K562 (cell line): Measurements from ENCODE around the gene NUP62. TPM values are rescaled to one million over a fixed set of nuclear protein-coding genes. Genes with fewer than 3 reads are reported as not detected.

Experiments
- ARID2 ChIP-seq: fragments of 450-650 bp; IDR thresholded peaks from 2 replicates; pipeline ENCODE4 v1.6.1; 2017; ENCODE audit warnings: antibody characterized with exemption, mild to moderate bottlenecking
- ATF7 ChIP-seq: fragments of 450-650 bp; IDR thresholded peaks from 2 replicates; pipeline ENCODE4 v1.7.1; 2014; ENCODE audit warnings: mild to moderate bottlenecking, moderate library complexity
- CEBPG ChIP-seq, 3 experiments: fragments of 200-800 bp in 1 of 3; sonication (Bioruptor generic) in 1 of 3; sonication (generic) in 1 of 3; formaldehyde crosslinking in 1 of 3; IDR thresholded peaks in 2 of 3; conservative IDR thresholded peaks in 1 of 3; 2 replicates each; pipeline versions ENCODE4 v1.6.1 to v1.8.0; 2016 to 2022; ENCODE audit warnings: missing compliant biosample characterization in 2 of 3, missing genetic modification characterization in 2 of 3, mild to moderate bottlenecking in 1 of 3, missing genetic modification reagents in 1 of 3
- FUS ChIP-seq: fragments of 200-400 bp; formaldehyde crosslinking; optimal IDR thresholded peaks from 2 replicates; pipeline ENCODE3; 2017; ENCODE audit warnings: low read depth, low read length
- GABPB2 ChIP-seq: fragments of 250-450 bp; sonication (Bioruptor Pico); conservative IDR thresholded peaks from 2 replicates; pipeline ENCODE4 v1.5.1; 2021; ENCODE audit warnings: mild to moderate bottlenecking
- HNRNPUL1 ChIP-seq: fragments of 200-400 bp; formaldehyde crosslinking; IDR thresholded peaks from 2 replicates; pipeline ENCODE4 v1.6.1; 2017; ENCODE audit warnings: low read length
- MAZ ChIP-seq, 2 experiments: fragments of 450-650 bp in 1 of 2; sonication (generic) in 1 of 2; formaldehyde crosslinking; IDR thresholded peaks in 1 of 2; conservative IDR thresholded peaks in 1 of 2; 2 replicates each; pipeline versions ENCODE4 v1.4.0 to v1.5.0; 2020; ENCODE audit warnings: mild to moderate bottlenecking in 1 of 2, missing genetic modification reagents in 1 of 2
- MCM3 ChIP-seq: fragments of 450-650 bp; IDR thresholded peaks from 2 replicates; pipeline ENCODE4 v1.6.1; 2016
- NRF1 ChIP-seq, 2 experiments: fragments of 450-650 bp; IDR thresholded peaks in 1 of 2; conservative IDR thresholded peaks in 1 of 2; 2 replicates each; pipeline ENCODE4 v1.6.1; 2014; ENCODE audit warnings: mild to moderate bottlenecking in 2 of 2
- NUFIP1 ChIP-seq: fragments of 450-650 bp; IDR thresholded peaks from 2 replicates; pipeline ENCODE4 v1.6.1; 2018; ENCODE audit not compliant: partially characterized antibody
- SIN3B ChIP-seq: fragments of 450-650 bp; IDR thresholded peaks from 2 replicates; pipeline ENCODE4 v1.6.1; 2017; ENCODE audit warnings: low read depth, mild to moderate bottlenecking, moderate library complexity
- SLC30A9 ChIP-seq: fragments of 250-450 bp; sonication (Bioruptor Pico); IDR thresholded peaks from 2 replicates; pipeline ENCODE4 v1.8.0; 2022; ENCODE audit warnings: mild to moderate bottlenecking, moderate library complexity
- TARDBP ChIP-seq: fragments of 450-650 bp; IDR thresholded peaks from 2 replicates; pipeline ENCODE4 v1.6.1; 2016
- XRCC5 ChIP-seq: fragments of 200-400 bp; formaldehyde crosslinking; IDR thresholded peaks from 2 replicates; pipeline ENCODE4 v1.6.1; 2017; ENCODE audit warnings: low read depth, mild to moderate bottlenecking, low read length
- ZNF124 ChIP-seq: sonication (generic); formaldehyde crosslinking; IDR thresholded peaks from 2 replicates; pipeline ENCODE4 v1.8.1; 2022; ENCODE audit warnings: missing genetic modification reagents
- ZNF274 ChIP-seq: IDR thresholded peaks from 2 replicates; pipeline ENCODE4 v1.6.1; 2011; ENCODE audit warnings: low read depth, mild to moderate bottlenecking, low read length, moderate library complexity, borderline replicate concordance
- ZNF77 ChIP-seq: fragments of 250-450 bp; sonication (Bioruptor Pico); IDR thresholded peaks from 2 replicates; pipeline ENCODE4 v1.5.0; 2020
- ZSCAN29 ChIP-seq: fragments of 450-650 bp; IDR thresholded peaks from 2 replicates; pipeline ENCODE4 v1.6.1; 2017
- polyA plus RNA-seq, 8 experiments: library from polyadenylated mRNA; depleted of rRNA in 4 of 8; stranded (reverse) in 5 of 8; unstranded in 3 of 8; fragments of >200 nt; fragmentation: Nextera tagmentation in 2 of 8; fragmentation: Illumina TruSeq in 1 of 8; extraction: Ambion mirVana in 2 of 8; extraction: Trizol in 1 of 8; gene quantifications; 2 replicates each; pipeline versions ENCODE4 v1.2.1 to v1.2.3, GENCODE V29; 2011 to 2014; ENCODE audit warnings: inconsistent platforms in 1 of 8, missing spikeins in 1 of 8
- total RNA-seq, 7 experiments: library from RNA; depleted of rRNA in 6 of 7; stranded (reverse); fragments of >200 nt in 6 of 7; fragmentation: Illumina TruSeq in 2 of 7; extraction: Trizol in 2 of 7; gene quantifications; 2 replicates each; pipeline versions ENCODE4 v1.2.1 to v1.2.3, GENCODE V29; 2011 to 2021; ENCODE audit warnings: low replicate concordance in 1 of 7
- TF ChIP-seq, protein P1 (sequence below): fragments of 450-650 bp; formaldehyde crosslinking; IDR thresholded peaks from 2 replicates; pipeline ENCODE4 v1.4.0; 2020; ENCODE audit warnings: mild to moderate bottlenecking, moderate library complexity
- TF ChIP-seq, protein P2 (sequence below): IDR thresholded peaks from 2 replicates; pipeline ENCODE4 v1.6.1; 2016; ENCODE audit warnings: missing genetic modification characterization, missing compliant biosample characterization
- TF ChIP-seq, protein P3 (sequence below): sonication (generic); formaldehyde crosslinking; IDR thresholded peaks from 2 replicates; pipeline ENCODE4 v1.8.1; 2022; ENCODE audit warnings: missing genetic modification reagents
- TF ChIP-seq, protein P4 (sequence below): fragments of 250-450 bp; sonication (Bioruptor Pico); IDR thresholded peaks from 2 replicates; pipeline ENCODE4 v1.9.0; 2021; ENCODE audit warnings: mild to moderate bottlenecking
- TF ChIP-seq, protein P5 (sequence below), 2 experiments: fragments of 450-650 bp; conservative IDR thresholded peaks; 2 replicates each; pipeline ENCODE4 v1.6.1; 2017; ENCODE audit warnings: mild to moderate bottlenecking in 2 of 2, moderate library complexity in 2 of 2

Gene NUP62
- total and polyA plus RNA-seq, 9 of the 15 experiments (the other 6 are each of a cell fraction or from before 2014, with no cell fraction given): 16.9 to 109 (median 66.0) TPM

DNA sequence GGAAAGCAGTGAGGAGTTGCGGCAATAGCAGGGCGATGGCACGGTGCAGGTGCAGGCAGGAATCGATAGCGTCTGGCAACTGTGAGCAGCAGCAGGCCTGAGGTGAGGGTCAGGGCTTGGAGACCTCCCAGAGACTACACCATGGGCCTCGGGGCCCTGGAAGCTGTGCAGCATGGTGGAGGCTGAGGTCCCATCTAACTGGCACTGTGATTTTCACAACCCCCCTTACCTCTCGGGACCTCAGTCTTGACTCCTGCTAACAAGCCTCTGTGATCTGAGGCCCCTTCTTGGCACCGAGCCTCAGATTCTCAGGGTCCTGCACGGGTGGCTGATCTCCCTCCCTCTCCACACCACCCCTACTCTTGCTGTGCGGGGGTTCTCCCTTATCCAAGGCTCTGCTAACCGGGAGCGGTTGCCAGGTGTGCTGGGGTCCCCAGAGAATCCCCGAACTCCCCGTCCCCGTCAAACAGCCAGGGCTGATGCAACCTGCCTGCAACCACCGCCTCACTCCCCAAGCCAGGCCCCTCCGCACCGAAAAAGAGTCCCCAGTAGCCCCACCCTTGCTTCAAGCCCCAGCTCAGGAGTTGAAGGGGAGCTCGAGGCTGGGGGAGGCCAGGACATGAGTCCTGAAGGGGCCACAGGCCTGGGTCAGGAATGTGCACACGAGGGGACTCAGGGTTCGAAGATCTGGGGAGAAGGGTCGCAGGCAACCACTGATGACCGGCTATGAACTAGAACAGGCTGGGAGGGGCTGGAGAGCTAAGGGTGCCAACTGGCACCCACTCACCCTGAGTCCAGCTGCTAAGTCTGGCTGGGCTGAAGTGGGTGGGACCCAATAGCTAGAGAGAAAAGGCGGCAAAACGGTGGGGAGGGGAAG, 5.1 kb downstream of the NUP62 start (continued):
- TF ChIP-seq, protein P1, sequence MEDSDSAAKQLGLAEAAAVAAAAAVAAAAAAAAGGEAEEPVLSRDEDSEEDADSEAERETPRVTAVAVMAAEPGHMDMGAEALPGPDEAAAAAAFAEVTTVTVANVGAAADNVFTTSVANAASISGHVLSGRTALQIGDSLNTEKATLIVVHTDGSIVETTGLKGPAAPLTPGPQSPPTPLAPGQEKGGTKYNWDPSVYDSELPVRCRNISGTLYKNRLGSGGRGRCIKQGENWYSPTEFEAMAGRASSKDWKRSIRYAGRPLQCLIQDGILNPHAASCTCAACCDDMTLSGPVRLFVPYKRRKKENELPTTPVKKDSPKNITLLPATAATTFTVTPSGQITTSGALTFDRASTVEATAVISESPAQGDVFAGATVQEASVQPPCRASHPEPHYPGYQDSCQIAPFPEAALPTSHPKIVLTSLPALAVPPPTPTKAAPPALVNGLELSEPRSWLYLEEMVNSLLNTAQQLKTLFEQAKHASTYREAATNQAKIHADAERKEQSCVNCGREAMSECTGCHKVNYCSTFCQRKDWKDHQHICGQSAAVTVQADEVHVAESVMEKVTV (CRISPR knock-in tag): peak; percentile 41; the same call in 1 of the 2 replicates
- TF ChIP-seq CEBPG (CRISPR knock-in tag; IDR thresholded peaks at IDR 0.05) (peak; percentile 99), CEBPG (tag; conservative IDR thresholded peaks at IDR 0.05 in 1 of 2, IDR thresholded peaks at IDR 0.05 in 1 of 2) (peak; percentile 96 to 99), NRF1 (conservative IDR thresholded peaks at IDR 0.05 in 1 of 2, IDR thresholded peaks at IDR 0.05 in 1 of 2) (no peak), GABPB2 (CRISPR knock-in tag) (no peak), ATF7 (peak; percentile 81), SIN3B (no peak), NUFIP1 (no peak), ZNF77 (no peak), ARID2 (no peak), ZNF274 (no peak), XRCC5 (no peak), MCM3 (no peak), TARDBP (no peak), FUS (no peak), ZSCAN29 (no peak), MAZ (CRISPR knock-in tag; conservative IDR thresholded peaks at IDR 0.05 in 1 of 2, IDR thresholded peaks at IDR 0.05 in 1 of 2) (peak; percentile 93 to 94), ZNF124 (CRISPR knock-in tag) (no peak), HNRNPUL1 (no peak), SLC30A9 (no peak)
- TF ChIP-seq, protein P2, sequence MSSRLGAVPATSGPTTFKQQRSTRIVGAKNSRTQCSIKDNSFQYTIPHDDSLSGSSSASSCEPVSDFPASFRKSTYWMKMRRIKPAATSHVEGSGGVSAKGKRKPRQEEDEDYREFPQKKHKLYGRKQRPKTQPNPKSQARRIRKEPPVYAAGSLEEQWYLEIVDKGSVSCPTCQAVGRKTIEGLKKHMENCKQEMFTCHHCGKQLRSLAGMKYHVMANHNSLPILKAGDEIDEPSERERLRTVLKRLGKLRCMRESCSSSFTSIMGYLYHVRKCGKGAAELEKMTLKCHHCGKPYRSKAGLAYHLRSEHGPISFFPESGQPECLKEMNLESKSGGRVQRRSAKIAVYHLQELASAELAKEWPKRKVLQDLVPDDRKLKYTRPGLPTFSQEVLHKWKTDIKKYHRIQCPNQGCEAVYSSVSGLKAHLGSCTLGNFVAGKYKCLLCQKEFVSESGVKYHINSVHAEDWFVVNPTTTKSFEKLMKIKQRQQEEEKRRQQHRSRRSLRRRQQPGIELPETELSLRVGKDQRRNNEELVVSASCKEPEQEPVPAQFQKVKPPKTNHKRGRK (tag): no peak
- TF ChIP-seq, protein P3, sequence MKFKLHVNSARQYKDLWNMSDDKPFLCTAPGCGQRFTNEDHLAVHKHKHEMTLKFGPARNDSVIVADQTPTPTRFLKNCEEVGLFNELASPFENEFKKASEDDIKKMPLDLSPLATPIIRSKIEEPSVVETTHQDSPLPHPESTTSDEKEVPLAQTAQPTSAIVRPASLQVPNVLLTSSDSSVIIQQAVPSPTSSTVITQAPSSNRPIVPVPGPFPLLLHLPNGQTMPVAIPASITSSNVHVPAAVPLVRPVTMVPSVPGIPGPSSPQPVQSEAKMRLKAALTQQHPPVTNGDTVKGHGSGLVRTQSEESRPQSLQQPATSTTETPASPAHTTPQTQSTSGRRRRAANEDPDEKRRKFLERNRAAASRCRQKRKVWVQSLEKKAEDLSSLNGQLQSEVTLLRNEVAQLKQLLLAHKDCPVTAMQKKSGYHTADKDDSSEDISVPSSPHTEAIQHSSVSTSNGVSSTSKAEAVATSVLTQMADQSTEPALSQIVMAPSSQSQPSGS (CRISPR knock-in tag): no peak
- TF ChIP-seq, protein P4, sequence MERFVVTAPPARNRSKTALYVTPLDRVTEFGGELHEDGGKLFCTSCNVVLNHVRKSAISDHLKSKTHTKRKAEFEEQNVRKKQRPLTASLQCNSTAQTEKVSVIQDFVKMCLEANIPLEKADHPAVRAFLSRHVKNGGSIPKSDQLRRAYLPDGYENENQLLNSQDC (CRISPR knock-in tag): no peak
- TF ChIP-seq, protein P5, sequence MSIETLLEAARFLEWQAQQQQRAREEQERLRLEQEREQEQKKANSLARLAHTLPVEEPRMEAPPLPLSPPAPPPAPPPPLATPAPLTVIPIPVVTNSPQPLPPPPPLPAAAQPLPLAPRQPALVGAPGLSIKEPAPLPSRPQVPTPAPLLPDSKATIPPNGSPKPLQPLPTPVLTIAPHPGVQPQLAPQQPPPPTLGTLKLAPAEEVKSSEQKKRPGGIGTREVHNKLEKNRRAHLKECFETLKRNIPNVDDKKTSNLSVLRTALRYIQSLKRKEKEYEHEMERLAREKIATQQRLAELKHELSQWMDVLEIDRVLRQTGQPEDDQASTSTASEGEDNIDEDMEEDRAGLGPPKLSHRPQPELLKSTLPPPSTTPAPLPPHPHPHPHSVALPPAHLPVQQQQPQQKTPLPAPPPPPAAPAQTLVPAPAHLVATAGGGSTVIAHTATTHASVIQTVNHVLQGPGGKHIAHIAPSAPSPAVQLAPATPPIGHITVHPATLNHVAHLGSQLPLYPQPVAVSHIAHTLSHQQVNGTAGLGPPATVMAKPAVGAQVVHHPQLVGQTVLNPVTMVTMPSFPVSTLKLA (conservative IDR thresholded peaks at IDR 0.05): no peak
